ENCODE data around the gene NTPCR.
"Not testable (repeated sequence)": the region's sequence is repeated elsewhere in the genome, so short reads cannot be mapped to it uniquely, and the experiment has no call there.

Gene NTPCR

GRCh38 chr1:232998646-232999045 is 48.2 kb downstream of the NTPCR start:
- Histone ChIP-seq H3K27ac (ENCODE audit: low read depth, low read length) (no peak overlapping the region), H3K4me1 (ENCODE audit: control insufficient read depth, insufficient read depth, low read length) (no peaks in the 10 kb centered on the region), H3K4me3 (ENCODE audit: low read depth, low read length) (no peak overlapping the region), H3K9ac (ENCODE audit: low read depth, low read length) (no peak overlapping the region), H3K9me3 (ENCODE audit: control insufficient read depth, insufficient read depth, low read length) (peaks cover 14% of the 10 kb centered on the region), H3K27me3 (ENCODE audit: control insufficient read depth, insufficient read depth, low read length) (no peaks in the 10 kb centered on the region), H3K36me3 (ENCODE audit: control insufficient read depth, insufficient read depth, low read length) (peaks cover 60% of the 10 kb centered on the region)

DNA sequence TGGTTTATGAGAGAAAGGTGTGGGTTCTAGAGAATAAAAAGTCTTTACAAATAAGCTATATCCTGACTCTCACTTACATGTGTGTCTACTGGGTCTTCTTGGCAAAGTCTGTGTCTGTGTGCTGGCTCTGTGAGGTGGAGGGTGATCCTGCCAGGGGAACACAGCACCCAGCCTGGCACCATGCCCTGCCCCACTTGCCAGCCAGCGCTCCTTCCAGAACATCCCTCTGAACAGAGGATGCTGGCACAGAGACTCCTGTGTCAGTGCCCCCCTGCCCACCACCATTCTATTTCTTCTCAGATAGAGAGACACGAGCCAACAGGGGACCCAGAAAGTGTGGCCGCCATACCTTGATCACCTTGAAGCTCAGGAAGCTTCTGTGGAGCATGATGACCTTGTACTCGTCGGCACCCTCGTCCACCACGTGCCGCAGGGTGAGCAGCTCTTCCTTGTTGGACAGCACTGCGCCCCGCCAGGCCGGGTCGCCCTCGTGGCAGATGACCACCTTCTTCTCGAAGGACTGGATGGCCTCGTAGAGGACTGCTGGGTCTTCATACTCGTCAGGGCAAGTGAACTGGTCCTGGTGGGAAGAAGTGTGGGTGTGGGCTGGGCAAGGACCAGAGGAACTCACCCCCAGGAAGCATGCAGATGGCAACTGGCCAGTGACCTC is 49.7 kb downstream of the NTPCR start:
- Histone ChIP-seq H3K9me3 (ENCODE audit: control insufficient read depth, insufficient read depth, low read length) (peaks cover under 1% of the 10 kb centered on the region; the same call in 1 of the 2 replicates), H3K36me3 (ENCODE audit: control insufficient read depth, insufficient read depth, low read length) (peaks cover 48% of the 10 kb centered on the region), H3K27ac (ENCODE audit: low read depth, low read length) (no peak overlapping the region), H3K9ac (ENCODE audit: low read depth, low read length) (no peak overlapping the region), H3K27me3 (ENCODE audit: control insufficient read depth, insufficient read depth, low read length) (no peaks in the 10 kb centered on the region), H3K4me3 (ENCODE audit: low read depth, low read length) (no peak overlapping the region), H3K4me1 (ENCODE audit: control insufficient read depth, insufficient read depth, low read length) (no peaks in the 10 kb centered on the region)

- H3K4me3 ChIP-seq (ENCODE audit: low read depth, low read length); H3K9ac ChIP-seq (ENCODE audit: low read depth, low read length); H3K9me3 ChIP-seq (ENCODE audit: control insufficient read depth, insufficient read depth, low read length); H3K27ac ChIP-seq (ENCODE audit: low read depth, low read length); H3K27me3 ChIP-seq (ENCODE audit: control insufficient read depth, insufficient read depth, low read length); H3K4me1 ChIP-seq (ENCODE audit: control insufficient read depth, insufficient read depth, low read length): not testable (repeated sequence)
- H3K36me3 ChIP-seq (ENCODE audit: control insufficient read depth, insufficient read depth, low read length) = peaks cover 24% of the 10 kb centered on the region
Observed at GRCh38 chr1:233003638-233004037, 53.2 kb downstream of the NTPCR start.

GRCh38 chr1:233004451-233004850 is 54.0 kb downstream of the NTPCR start:
- no peaks in the 10 kb centered on the region for H3K9me3 ChIP-seq (ENCODE audit: control insufficient read depth, insufficient read depth, low read length)
- no peak overlapping the region for H3K9ac ChIP-seq (ENCODE audit: low read depth, low read length)
- H3K27ac ChIP-seq (ENCODE audit: low read depth, low read length) = no peak overlapping the region
- H3K4me3 ChIP-seq (ENCODE audit: low read depth, low read length) = no peak overlapping the region
- H3K4me1 ChIP-seq (ENCODE audit: control insufficient read depth, insufficient read depth, low read length) = no peaks in the 10 kb centered on the region
- peaks cover 17% of the 10 kb centered on the region for H3K36me3 ChIP-seq (ENCODE audit: control insufficient read depth, insufficient read depth, low read length)
- no peaks in the 10 kb centered on the region for H3K27me3 ChIP-seq (ENCODE audit: control insufficient read depth, insufficient read depth, low read length)

DNA sequence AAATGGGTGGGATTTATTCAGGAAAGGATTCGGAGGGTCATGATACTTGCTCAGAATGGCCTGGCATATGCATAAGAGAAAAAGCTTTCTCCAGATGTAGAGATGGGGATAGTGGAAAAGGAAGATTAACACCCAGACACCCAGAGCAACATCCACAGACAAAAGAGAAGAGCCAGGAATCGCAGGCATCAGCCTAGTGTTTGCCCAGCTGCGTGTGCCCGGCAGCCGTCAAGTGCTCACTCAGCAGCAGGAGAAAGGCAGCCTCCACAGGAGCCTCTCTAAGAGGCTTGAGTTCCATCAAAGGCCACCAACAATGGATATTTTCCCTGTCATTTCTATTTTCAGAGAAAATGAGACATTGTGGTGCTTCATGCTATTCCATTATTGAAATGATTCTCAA is 54.7 kb downstream of the NTPCR start:
- H3K4me3 ChIP-seq (ENCODE audit: low read depth, low read length) = no peak overlapping the region
- no peaks in the 10 kb centered on the region for H3K27me3 ChIP-seq (ENCODE audit: control insufficient read depth, insufficient read depth, low read length)
- peaks cover 11% of the 10 kb centered on the region for H3K36me3 ChIP-seq (ENCODE audit: control insufficient read depth, insufficient read depth, low read length)
- no peaks in the 10 kb centered on the region for H3K4me1 ChIP-seq (ENCODE audit: control insufficient read depth, insufficient read depth, low read length)
- H3K27ac ChIP-seq (ENCODE audit: low read depth, low read length) = no peak overlapping the region
- H3K9me3 ChIP-seq (ENCODE audit: control insufficient read depth, insufficient read depth, low read length) = no peaks in the 10 kb centered on the region
- H3K9ac ChIP-seq (ENCODE audit: low read depth, low read length) = no peak overlapping the region

- Histone ChIP-seq H3K27ac (ENCODE audit: low read depth, low read length) (no peak overlapping the region), H3K9ac (ENCODE audit: low read depth, low read length) (no peak overlapping the region), H3K4me3 (ENCODE audit: low read depth, low read length) (no peak overlapping the region), H3K4me1 (ENCODE audit: control insufficient read depth, insufficient read depth, low read length) (no peaks in the 10 kb centered on the region), H3K36me3 (ENCODE audit: control insufficient read depth, insufficient read depth, low read length) (peaks cover 5% of the 10 kb centered on the region; the same call in 1 of the 2 replicates), H3K9me3 (ENCODE audit: control insufficient read depth, insufficient read depth, low read length) (no peaks in the 10 kb centered on the region), H3K27me3 (ENCODE audit: control insufficient read depth, insufficient read depth, low read length) (no peaks in the 10 kb centered on the region)
Observed at GRCh38 chr1:233005703-233006102, 55.3 kb downstream of the NTPCR start.

DNA sequence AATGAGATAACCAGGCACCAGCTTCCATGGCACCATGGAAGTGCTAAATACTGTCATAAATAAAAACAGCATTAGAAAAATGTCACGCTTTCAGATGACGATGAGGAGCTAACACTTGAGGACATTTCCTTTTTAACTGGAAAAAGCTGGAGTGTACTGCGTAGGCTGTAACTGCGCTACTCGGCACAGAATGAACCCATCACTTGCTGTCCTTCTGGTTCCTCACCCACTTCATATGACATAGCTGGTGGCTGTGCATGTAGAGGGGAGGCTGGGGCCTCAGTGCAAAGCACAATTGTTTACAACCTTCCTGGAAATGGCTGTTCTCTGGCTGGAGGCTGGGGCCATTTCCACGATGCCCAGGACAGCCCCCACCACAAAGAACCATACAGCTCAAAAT is 55.7 kb downstream of the NTPCR start:
- Histone ChIP-seq H3K4me1 (ENCODE audit: control insufficient read depth, insufficient read depth, low read length) (no peaks in the 10 kb centered on the region), H3K9ac (ENCODE audit: low read depth, low read length) (no peak overlapping the region), H3K27me3 (ENCODE audit: control insufficient read depth, insufficient read depth, low read length) (no peaks in the 10 kb centered on the region), H3K36me3 (ENCODE audit: control insufficient read depth, insufficient read depth, low read length) (peaks cover 2% of the 10 kb centered on the region; the same call in 1 of the 2 replicates), H3K4me3 (ENCODE audit: low read depth, low read length) (no peak overlapping the region), H3K27ac (ENCODE audit: low read depth, low read length) (no peak overlapping the region), H3K9me3 (ENCODE audit: control insufficient read depth, insufficient read depth, low read length) (no peaks in the 10 kb centered on the region)

DNA sequence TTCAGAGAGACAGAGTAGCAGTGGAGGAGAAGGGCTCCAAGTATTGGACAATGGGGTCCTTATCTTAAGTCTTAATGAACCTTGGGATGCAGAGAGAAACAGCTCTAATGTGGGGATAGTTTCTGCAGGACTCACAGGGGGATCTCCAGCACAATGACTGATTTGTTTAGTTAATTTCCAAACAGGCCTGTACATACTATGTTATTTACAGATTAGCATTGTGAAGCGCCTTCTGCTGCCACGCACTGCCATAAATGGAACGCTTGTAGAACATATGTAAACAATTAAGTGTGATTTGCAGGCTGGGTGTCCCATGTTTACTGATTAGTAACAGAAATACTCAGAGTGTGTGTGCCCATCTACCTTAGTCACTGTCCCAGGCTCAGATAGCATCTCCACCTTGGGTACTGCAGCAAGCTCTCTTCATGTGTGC is 56.1 kb downstream of the NTPCR start:
- Histone ChIP-seq H3K4me3 (ENCODE audit: low read depth, low read length) (no peak overlapping the region), H3K4me1 (ENCODE audit: control insufficient read depth, insufficient read depth, low read length) (no peaks in the 10 kb centered on the region), H3K9me3 (ENCODE audit: control insufficient read depth, insufficient read depth, low read length) (no peaks in the 10 kb centered on the region), H3K27ac (ENCODE audit: low read depth, low read length) (no peak overlapping the region), H3K36me3 (ENCODE audit: control insufficient read depth, insufficient read depth, low read length) (peaks cover 4% of the 10 kb centered on the region; the same call in 1 of the 2 replicates), H3K9ac (ENCODE audit: low read depth, low read length) (no peak overlapping the region), H3K27me3 (ENCODE audit: control insufficient read depth, insufficient read depth, low read length) (no peaks in the 10 kb centered on the region)

DNA sequence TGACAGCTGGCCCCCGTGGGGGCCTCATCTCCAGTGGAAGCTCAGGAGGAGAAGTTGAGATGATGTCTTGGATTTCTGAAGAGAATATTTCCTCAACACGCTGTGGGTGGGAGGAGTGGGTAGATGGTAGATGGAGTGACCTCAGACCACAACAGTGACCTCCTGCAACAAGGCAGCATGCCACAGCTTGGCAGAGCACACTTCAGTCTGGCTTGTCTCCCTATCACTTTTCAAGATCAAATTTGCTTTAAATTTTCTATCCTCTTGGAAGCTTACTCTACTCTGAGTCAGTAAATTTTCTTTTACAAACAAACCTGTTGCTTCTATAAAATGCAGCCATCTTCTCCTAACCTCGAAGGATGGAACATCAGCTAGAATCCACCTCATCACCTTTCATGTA is 59.7 kb downstream of the NTPCR start:
- no peaks in the 10 kb centered on the region for H3K9me3 ChIP-seq (ENCODE audit: control insufficient read depth, insufficient read depth, low read length)
- no peaks in the 10 kb centered on the region for H3K27me3 ChIP-seq (ENCODE audit: control insufficient read depth, insufficient read depth, low read length)
- no peak overlapping the region for H3K27ac ChIP-seq (ENCODE audit: low read depth, low read length)
- no peak overlapping the region for H3K4me3 ChIP-seq (ENCODE audit: low read depth, low read length)
- no peaks in the 10 kb centered on the region for H3K4me1 ChIP-seq (ENCODE audit: control insufficient read depth, insufficient read depth, low read length)
- peaks cover 24% of the 10 kb centered on the region for H3K36me3 ChIP-seq (ENCODE audit: control insufficient read depth, insufficient read depth, low read length)
- H3K9ac ChIP-seq (ENCODE audit: low read depth, low read length) = no peak overlapping the region

GRCh38 chr1:233012021-233012420 is 61.6 kb downstream of the NTPCR start:
- H3K36me3 ChIP-seq (ENCODE audit: control insufficient read depth, insufficient read depth, low read length) = peaks cover 27% of the 10 kb centered on the region
- H3K9ac ChIP-seq (ENCODE audit: low read depth, low read length) = no peak overlapping the region
- no peaks in the 10 kb centered on the region for H3K27me3 ChIP-seq (ENCODE audit: control insufficient read depth, insufficient read depth, low read length)
- H3K9me3 ChIP-seq (ENCODE audit: control insufficient read depth, insufficient read depth, low read length) = no peaks in the 10 kb centered on the region
- no peaks in the 10 kb centered on the region for H3K4me1 ChIP-seq (ENCODE audit: control insufficient read depth, insufficient read depth, low read length)
- no peak overlapping the region for H3K27ac ChIP-seq (ENCODE audit: low read depth, low read length)
- H3K4me3 ChIP-seq (ENCODE audit: low read depth, low read length) = no peak overlapping the region

- H3K4me1 ChIP-seq (ENCODE audit: control insufficient read depth, insufficient read depth, low read length) = peaks cover 12% of the 10 kb centered on the region; the same call in 1 of the 2 replicates
- H3K4me3 ChIP-seq (ENCODE audit: low read depth, low read length) = no peak overlapping the region
- no peaks in the 10 kb centered on the region for H3K27me3 ChIP-seq (ENCODE audit: control insufficient read depth, insufficient read depth, low read length)
- H3K9ac ChIP-seq (ENCODE audit: low read depth, low read length) = no peak overlapping the region
- peaks cover 34% of the 10 kb centered on the region for H3K36me3 ChIP-seq (ENCODE audit: control insufficient read depth, insufficient read depth, low read length)
- H3K27ac ChIP-seq (ENCODE audit: low read depth, low read length) = no peak overlapping the region
- no peaks in the 10 kb centered on the region for H3K9me3 ChIP-seq (ENCODE audit: control insufficient read depth, insufficient read depth, low read length)
Observed at GRCh38 chr1:233015965-233016364, 65.6 kb downstream of the NTPCR start.
